Measurements from ENCODE around the gene DYDC1. TPM values are rescaled to one million over a fixed set of nuclear protein-coding genes. Genes with fewer than 3 reads are reported as not detected.

Gene DYDC1
- total RNA-seq, 4 donors from 2014 or later, result not detected

DNA sequence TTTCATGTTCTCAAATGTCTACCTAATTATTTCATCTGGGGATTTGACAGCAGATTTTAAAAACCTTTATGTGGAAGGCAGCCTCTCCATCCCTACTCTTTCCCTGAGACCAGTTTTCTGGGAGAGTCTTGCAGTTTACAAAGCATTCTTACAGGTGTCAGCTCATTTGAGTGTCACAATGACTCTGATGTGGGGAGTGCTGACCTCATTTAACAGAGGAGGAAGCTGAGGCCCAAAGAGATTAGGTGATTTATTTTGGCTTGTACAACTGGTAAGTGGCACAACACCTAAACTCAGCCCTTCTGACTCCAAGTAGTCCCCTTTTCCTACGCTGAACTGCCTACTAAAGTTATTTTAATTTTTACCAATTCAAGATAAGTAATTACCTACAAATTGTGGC is 33.8 kb downstream of the DYDC1 start:
- no peak overlapping the region for H3K27ac ChIP-seq
- H3K36me3 ChIP-seq, result no peaks in the 10 kb centered on the region
- no peak overlapping the region for H3K4me3 ChIP-seq
- no peak for DNase-seq
- H3K27me3 ChIP-seq, result no peaks in the 10 kb centered on the region
- no peaks in the 10 kb centered on the region for H3K9me3 ChIP-seq
- TF ChIP-seq, protein P1, sequence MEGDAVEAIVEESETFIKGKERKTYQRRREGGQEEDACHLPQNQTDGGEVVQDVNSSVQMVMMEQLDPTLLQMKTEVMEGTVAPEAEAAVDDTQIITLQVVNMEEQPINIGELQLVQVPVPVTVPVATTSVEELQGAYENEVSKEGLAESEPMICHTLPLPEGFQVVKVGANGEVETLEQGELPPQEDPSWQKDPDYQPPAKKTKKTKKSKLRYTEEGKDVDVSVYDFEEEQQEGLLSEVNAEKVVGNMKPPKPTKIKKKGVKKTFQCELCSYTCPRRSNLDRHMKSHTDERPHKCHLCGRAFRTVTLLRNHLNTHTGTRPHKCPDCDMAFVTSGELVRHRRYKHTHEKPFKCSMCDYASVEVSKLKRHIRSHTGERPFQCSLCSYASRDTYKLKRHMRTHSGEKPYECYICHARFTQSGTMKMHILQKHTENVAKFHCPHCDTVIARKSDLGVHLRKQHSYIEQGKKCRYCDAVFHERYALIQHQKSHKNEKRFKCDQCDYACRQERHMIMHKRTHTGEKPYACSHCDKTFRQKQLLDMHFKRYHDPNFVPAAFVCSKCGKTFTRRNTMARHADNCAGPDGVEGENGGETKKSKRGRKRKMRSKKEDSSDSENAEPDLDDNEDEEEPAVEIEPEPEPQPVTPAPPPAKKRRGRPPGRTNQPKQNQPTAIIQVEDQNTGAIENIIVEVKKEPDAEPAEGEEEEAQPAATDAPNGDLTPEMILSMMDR (IDR thresholded peaks at IDR 0.05), result no peak
- no peak for TF ChIP-seq POLR2A (IDR thresholded peaks at IDR 0.05)
- H3K4me1 ChIP-seq, result no peaks in the 10 kb centered on the region

DNA sequence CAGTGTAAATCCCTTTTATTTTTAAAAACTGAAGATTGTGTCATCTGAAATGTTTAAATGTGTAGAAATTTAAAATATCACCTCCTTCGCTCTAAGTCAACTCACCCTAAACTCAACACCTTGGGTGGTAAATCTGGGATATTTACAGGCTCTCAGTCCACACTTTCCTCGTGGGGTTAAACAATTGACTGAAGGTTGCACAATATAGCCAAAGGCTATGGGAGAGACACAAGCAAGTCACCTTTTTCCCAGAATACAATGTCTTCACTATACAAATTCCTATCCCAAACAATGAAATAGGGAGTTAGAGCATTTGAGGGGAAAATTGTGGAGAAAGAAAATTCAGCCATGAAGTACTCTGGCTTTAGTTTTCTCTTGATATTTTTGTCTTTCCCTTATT is 34.4 kb downstream of the DYDC1 start:
- Histone ChIP-seq H3K36me3 (no peaks in the 10 kb centered on the region), H3K27ac (no peak overlapping the region), H3K4me1 (no peaks in the 10 kb centered on the region), H3K4me3 (no peak overlapping the region), H3K9me3 (no peaks in the 10 kb centered on the region), H3K27me3 (no peaks in the 10 kb centered on the region)
- TF ChIP-seq, protein P1 (IDR thresholded peaks at IDR 0.05), result no peak
- no peak for TF ChIP-seq POLR2A (IDR thresholded peaks at IDR 0.05)
- no peak for DNase-seq

DNA sequence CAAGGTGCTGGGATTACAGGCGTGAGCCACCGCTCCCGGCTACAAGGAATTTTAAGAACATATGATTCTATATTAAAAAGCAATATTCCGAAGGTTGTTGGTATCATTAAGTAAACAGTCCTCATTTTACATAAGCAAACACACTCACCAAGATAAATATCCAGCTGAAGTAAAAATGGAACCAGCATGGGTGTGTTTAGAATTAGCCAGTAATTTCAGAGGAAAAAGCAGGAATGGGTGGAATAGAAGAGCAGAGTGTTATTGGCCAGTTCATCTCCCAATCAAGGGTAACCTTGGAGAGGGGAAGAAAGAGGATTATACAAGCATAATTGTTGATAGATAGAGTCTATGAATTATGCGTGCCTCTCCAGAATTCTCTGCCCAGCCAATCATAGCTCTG is 35.4 kb downstream of the DYDC1 start:
- H3K4me1 ChIP-seq, result no peaks in the 10 kb centered on the region
- DNase-seq, result no peak
- no peaks in the 10 kb centered on the region for H3K9me3 ChIP-seq
- no peaks in the 10 kb centered on the region for H3K36me3 ChIP-seq
- no peak overlapping the region for H3K27ac ChIP-seq
- no peaks in the 10 kb centered on the region for H3K27me3 ChIP-seq
- H3K4me3 ChIP-seq, result no peak overlapping the region
- TF ChIP-seq, protein P1 (IDR thresholded peaks at IDR 0.05), result no peak
- no peak for TF ChIP-seq POLR2A (IDR thresholded peaks at IDR 0.05)

DNA sequence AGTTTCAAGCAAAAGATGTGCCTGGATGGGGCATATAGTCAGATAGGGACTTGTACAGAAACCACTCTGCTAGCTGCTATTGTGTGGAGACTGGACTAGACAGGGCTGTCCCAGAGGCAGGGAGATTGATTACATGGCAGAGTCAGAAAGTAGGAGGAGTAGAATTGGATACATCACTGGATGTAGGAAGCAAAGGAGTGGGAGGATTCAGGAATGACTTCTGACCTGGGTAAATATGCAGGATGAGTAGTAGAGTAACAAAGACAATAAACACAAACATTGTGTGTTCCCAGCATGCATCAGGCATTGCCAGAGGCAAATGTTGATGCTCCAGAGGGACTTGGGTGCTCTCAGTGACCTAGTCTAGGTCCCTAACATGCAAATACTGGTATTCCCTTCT is 36.2 kb downstream of the DYDC1 start:
- Histone ChIP-seq H3K36me3 (no peaks in the 10 kb centered on the region), H3K4me3 (no peak overlapping the region), H3K4me1 (no peaks in the 10 kb centered on the region), H3K9me3 (no peaks in the 10 kb centered on the region), H3K27ac (no peak overlapping the region), H3K27me3 (no peaks in the 10 kb centered on the region)
- no peak for TF ChIP-seq POLR2A (IDR thresholded peaks at IDR 0.05)
- TF ChIP-seq, protein P1 (IDR thresholded peaks at IDR 0.05), result no peak
- DNase-seq, result no peak

DNA sequence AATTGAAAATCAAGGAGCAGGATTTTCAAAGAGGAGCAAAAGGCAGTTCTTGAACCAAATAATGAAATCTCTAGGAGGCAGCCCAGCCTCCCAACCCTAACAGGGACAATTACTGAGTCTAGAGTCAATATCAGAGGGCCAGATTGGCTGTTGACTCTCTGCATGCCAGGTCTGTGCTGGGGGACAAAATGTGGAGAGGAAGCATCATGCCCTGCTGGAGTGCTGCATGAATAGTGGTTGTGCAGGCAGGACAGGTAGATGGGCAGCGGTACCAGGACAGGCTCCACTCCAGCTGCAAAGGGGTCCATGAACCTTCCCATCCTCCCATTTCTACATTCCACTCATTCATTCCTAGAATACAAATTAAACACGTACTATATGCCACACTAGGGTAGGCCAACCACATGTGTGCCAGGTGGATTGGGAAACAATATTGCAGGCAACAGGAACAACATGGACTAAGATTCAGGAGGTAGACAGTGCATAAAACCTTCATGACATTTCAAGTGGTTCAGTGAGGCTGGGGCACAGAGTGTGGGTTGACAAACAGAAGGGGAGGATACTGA is 36.7 kb downstream of the DYDC1 start:
- Histone ChIP-seq H3K4me3 (no peak overlapping the region), H3K9me3 (no peaks in the 10 kb centered on the region), H3K27ac (no peak overlapping the region), H3K27me3 (no peaks in the 10 kb centered on the region), H3K36me3 (no peaks in the 10 kb centered on the region), H3K4me1 (no peaks in the 10 kb centered on the region)
- no peak for DNase-seq
- TF ChIP-seq, protein P1 (IDR thresholded peaks at IDR 0.05), result no peak
- TF ChIP-seq POLR2A (IDR thresholded peaks at IDR 0.05), result no peak

DNA sequence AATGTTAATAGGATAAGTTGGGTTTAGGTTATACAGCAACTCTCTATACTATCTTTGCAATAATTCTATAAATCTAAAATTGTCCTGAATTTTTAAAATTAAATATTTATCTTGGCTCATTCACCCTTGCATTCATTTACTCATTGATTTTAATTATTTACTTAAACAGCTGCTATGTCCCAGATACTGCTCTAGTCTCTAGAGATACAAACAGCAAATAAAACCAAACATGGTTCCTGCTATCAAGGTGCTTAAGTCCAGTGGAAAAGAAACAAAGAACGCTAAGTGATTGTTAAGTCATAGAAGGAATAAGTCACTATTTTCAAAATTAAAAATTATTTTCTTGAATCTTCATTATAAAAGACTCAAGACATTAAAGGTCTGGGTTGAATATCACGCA is 37.2 kb downstream of the DYDC1 start:
- H3K9me3 ChIP-seq, result no peaks in the 10 kb centered on the region
- TF ChIP-seq POLR2A (IDR thresholded peaks at IDR 0.05), result no peak
- TF ChIP-seq, protein P1 (IDR thresholded peaks at IDR 0.05), result no peak
- H3K27ac ChIP-seq, result no peak overlapping the region
- no peaks in the 10 kb centered on the region for H3K36me3 ChIP-seq
- no peak for DNase-seq
- H3K27me3 ChIP-seq, result no peaks in the 10 kb centered on the region
- H3K4me3 ChIP-seq, result no peak overlapping the region
- H3K4me1 ChIP-seq, result no peaks in the 10 kb centered on the region
